GM12874 (cell line): Measurements from ENCODE around the gene SCUBE2.

ENCODE experiments used
- TF ChIP-seq, protein P1 (sequence below): IDR thresholded peaks from 2 replicates; pipeline ENCODE4 v1.5.1; 2011; ENCODE audit warnings: low read depth, mild to moderate bottlenecking, control low read depth, low read length, moderate library complexity; ENCODE audit not compliant: insufficient read depth

The SCUBE2 gene

GRCh38 chr11:9076046-9076445 lies 15.4 kb downstream of the SCUBE2 start:
- TF ChIP-seq, protein P1, sequence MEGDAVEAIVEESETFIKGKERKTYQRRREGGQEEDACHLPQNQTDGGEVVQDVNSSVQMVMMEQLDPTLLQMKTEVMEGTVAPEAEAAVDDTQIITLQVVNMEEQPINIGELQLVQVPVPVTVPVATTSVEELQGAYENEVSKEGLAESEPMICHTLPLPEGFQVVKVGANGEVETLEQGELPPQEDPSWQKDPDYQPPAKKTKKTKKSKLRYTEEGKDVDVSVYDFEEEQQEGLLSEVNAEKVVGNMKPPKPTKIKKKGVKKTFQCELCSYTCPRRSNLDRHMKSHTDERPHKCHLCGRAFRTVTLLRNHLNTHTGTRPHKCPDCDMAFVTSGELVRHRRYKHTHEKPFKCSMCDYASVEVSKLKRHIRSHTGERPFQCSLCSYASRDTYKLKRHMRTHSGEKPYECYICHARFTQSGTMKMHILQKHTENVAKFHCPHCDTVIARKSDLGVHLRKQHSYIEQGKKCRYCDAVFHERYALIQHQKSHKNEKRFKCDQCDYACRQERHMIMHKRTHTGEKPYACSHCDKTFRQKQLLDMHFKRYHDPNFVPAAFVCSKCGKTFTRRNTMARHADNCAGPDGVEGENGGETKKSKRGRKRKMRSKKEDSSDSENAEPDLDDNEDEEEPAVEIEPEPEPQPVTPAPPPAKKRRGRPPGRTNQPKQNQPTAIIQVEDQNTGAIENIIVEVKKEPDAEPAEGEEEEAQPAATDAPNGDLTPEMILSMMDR: no peak

DNA sequence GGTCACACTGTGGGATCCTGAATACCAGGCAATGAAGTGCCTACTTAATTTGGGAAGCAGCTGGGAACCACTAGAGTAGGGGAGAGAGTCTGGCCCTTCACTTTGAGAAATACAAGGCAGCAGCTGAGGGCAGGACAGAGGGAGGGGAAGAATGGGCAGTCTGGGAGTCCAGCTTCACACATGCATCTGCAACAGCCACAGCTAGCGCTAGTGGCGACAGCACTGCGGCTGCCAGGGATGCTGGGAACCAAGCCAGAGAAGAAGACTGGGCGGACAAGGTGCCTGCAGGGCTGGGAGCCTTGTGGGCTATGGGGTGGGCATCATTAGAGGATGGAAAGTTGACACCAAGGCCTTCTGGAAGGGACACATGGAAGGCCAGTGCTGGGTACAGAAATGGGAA lies 15.8 kb downstream of the SCUBE2 start:
- TF ChIP-seq, protein P1: no peak

DNA sequence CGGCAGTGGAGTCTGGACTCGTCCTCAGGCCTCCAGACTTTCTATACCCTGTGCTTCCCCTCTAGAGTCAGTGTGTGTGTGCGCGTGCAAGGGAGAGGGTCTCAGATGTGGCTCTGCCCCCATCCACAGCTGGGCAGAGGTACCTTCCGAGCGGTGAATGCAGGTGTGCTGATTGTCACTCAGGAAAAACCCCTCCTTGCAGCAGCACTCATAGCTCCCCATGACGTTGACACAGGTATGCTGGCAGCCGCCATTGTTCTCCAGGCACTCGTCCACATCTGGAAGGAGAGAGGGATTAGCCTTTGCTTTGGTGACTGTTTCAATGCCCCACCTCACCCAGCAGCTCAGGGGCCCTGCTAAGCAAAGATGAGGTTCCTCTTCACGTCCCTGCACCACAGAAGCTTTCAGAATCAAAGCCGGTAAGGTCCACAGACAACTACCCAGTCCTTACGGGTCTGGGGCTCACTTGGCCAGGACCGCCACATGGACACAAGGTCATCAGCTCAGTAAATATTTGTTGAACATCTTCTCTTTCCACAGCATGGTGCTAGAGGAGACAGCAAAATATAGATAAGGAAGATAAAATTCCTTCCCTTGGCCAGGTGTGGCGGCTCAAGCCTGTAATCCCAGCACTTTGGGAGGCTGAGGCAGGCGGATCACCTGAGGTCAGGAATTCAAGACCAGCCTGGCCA lies 16.9 kb downstream of the SCUBE2 start:
- TF ChIP-seq, protein P1: no peak

GRCh38 chr11:9073466-9074225 lies 17.8 kb downstream of the SCUBE2 start:
- TF ChIP-seq, protein P1: no peak

GRCh38 chr11:9072626-9073176 lies 18.7 kb downstream of the SCUBE2 start:
- TF ChIP-seq, protein P1: no peak

DNA sequence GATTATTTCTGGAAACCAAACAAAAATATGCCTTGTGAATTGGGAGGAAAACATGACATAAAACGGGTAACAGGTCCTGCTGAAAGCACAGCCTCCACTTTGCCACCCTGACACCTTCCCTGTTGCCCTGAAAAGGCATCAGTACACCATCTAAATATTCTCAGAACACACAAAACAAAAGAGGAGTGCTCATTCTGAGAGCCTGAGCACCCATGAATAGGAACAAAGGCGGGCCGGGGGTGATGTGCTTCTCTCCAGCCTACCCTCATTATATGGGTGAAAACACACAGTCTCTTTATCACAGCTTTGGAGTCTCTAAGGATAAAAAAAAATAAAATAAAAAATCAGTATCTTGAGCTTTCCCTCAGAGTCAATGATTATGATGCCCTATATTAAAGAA lies 19.7 kb downstream of the SCUBE2 start:
- TF ChIP-seq, protein P1: no peak

DNA sequence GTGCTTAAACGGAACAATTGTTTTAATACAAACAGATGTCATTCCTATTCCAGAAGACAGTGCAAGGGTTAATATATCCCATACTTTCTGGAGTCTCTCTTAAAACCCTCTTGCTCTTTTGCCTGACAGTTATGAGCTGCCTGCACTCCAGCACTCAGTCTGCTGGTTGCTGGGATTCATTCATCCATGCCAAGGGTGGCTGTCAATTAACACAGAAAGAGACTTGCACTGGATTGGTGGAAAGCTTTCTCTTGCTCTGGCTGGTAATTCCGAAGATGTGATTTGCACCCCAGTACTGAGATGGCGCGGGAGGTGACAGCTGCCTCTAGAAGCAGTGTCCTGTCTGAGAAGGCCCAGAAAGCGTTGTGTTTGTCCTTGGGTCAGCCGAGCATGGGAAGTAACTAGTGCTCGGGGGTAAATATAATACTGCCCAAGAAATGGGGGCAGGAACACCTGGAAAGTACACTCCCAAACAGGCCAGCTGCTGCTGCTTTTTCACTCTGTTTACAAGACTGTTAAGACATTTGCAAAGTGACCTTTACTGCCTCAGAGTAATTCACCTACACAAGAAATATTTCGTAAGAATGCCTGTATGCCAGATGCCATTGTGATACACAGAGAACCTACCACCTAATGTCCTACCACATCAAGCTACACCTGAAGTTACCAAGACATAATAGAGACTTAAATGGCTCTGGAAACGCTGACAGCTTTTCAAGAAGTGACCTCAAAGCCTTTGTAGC lies 20.5 kb downstream of the SCUBE2 start:
- TF ChIP-seq, protein P1: no peak
